ENCODE results near the gene NRTN. TPM values are rescaled to one million over a fixed set of nuclear protein-coding genes. Genes with fewer than 3 reads are reported as not detected.
"Not testable (repeated sequence)": the region's sequence is repeated elsewhere in the genome, so short reads cannot be mapped to it uniquely, and the experiment has no call there.

Gene NRTN
- total RNA-seq, 1 donor from 2014 or later = 0.85 TPM

- no peak for DNase-seq
Observed at GRCh38 chr19:5867201-5868136, 62.6 kb downstream of the NRTN start.

GRCh38 chr19:5870986-5871394 lies 66.1 kb downstream of the NRTN start:
- no peak for DNase-seq

- DNase-seq = no peak
Observed at GRCh38 chr19:5873617-5874199, 68.8 kb downstream of the NRTN start.

- DNase-seq = not testable (repeated sequence)
Observed at GRCh38 chr19:5874496-5874895, 69.6 kb downstream of the NRTN start.

GRCh38 chr19:5877427-5877826 lies 72.6 kb downstream of the NRTN start:
- no peak for DNase-seq

- no peak for DNase-seq
Observed at GRCh38 chr19:5877882-5878281, 73.0 kb downstream of the NRTN start.

Other genes starting within 250 kb of the NRTN start
- gene TINCR, start 237.1 kb upstream of the NRTN start, total RNA-seq = under 0.01 TPM in 1 of 2 replicates, not detected in the other
- 33.4 and 47.5 TPM in 2 replicates for gene SAFB2, start 182.3 kb upstream of the NRTN start, total RNA-seq
- gene SAFB, start 182.0 kb upstream of the NRTN start, total RNA-seq = 56.0 and 60.1 TPM in 2 replicates
- gene MICOS13, start 124.6 kb upstream of the NRTN start, total RNA-seq = 13.4 and 22.3 TPM in 2 replicates
- gene HSD11B1L, start 124.0 kb upstream of the NRTN start, total RNA-seq = 7.4 and 9.7 TPM in 2 replicates
- 379 and 554 TPM in 2 replicates for gene RPL36, start 114.8 kb upstream of the NRTN start, total RNA-seq
- 73.7 and 89.9 TPM in 2 replicates for gene LONP1, start 84.9 kb upstream of the NRTN start, total RNA-seq
- not detected in 2 replicates for gene CATSPERD, start 84.4 kb upstream of the NRTN start, total RNA-seq
- 0.51 TPM in 2 replicates for gene PRR22, start 20.3 kb upstream of the NRTN start, total RNA-seq
- 21.8 and 38.9 TPM in 2 replicates for gene DUS3L, start 13.9 kb upstream of the NRTN start, total RNA-seq
- not detected in 2 replicates for gene FUT6, start 34.6 kb downstream of the NRTN start, total RNA-seq
- gene FUT3, start 46.4 kb downstream of the NRTN start, total RNA-seq = not detected in 2 replicates
- not detected in 2 replicates for gene FUT5, start 65.5 kb downstream of the NRTN start, total RNA-seq
- 283 and 366 TPM in 2 replicates for gene NDUFA11, start 98.7 kb downstream of the NRTN start, total RNA-seq
- 6.0 and 8.5 TPM in 2 replicates for gene VMAC, start 99.8 kb downstream of the NRTN start, total RNA-seq
- gene CAPS, start 109.2 kb downstream of the NRTN start, total RNA-seq = 2.6 and 3.7 TPM in 2 replicates
- gene RANBP3, start 173.1 kb downstream of the NRTN start, total RNA-seq = 39.0 and 51.2 TPM in 2 replicates